Erythroblast (primary cell): ENCODE results near the gene WDR7.

ENCODE experiments used
- GATA1 ChIP-seq: IDR thresholded peaks from 2 replicates; pipeline ENCODE4 v1.6.1; 2011; ENCODE audit warnings: low read depth, mild to moderate bottlenecking, control low read depth, low read length, moderate library complexity
- POLR2A ChIP-seq: IDR thresholded peaks from 2 replicates; pipeline ENCODE4 v1.6.1; 2011; ENCODE audit warnings: mild to moderate bottlenecking, low read length

DNA sequence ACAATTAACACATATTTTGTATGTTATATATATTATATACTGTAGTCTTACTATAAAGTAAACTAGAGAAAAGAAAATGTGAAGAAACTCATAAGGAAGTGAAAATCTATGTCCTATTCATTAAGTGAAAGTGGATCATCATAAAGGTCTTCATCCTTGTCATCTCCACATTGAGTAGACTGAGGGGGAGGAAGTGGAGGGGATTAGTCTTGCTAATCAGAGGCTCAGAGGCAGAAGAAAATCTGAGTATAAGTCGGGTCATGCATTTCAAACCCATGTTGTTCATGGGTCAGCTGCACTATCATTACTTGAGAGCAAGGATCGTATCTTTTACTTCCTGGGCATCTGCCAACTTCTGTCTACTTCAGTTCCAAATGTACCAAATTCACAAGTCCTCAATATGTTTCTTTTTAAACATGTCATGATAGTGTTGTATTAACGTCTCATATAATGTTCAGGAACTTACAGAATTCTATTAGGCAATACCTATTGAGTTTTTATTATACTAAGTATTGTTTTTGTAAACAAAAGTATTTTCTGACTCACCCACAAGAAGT lies 286.8 kb downstream of the WDR7 start:
- no peak for TF ChIP-seq POLR2A
- TF ChIP-seq GATA1: no peak
